HL-60 (cell line): ENCODE results near the gene ALG8.

Experiments
- DNase-seq, 2 experiments: peaks; one replicate each; pipeline ENCODE4 v3.0.0-alpha.2; 2010 to 2020; ENCODE audit warnings: low read depth in 1 of 2, low spot score in 1 of 2
- H3K27ac ChIP-seq: fragments of 250-450 bp; sonication (Bioruptor Pico); replicated peaks from 2 replicates; pipeline ENCODE4 v1.5.1; 2020; ENCODE audit warnings: mild to moderate bottlenecking, moderate library complexity
- H3K27me3 ChIP-seq: fragments of 250-450 bp; sonication (Bioruptor Pico); 2 replicates; pipeline ENCODE4 v1.5.1; 2021; ENCODE audit warnings: mild to moderate bottlenecking, moderate library complexity; ENCODE audit not compliant: insufficient read depth, poor library complexity, severe bottlenecking
- H3K4me3 ChIP-seq: replicated peaks from 2 replicates; pipeline ENCODE4 v1.5.1; 2011; ENCODE audit warnings: mild to moderate bottlenecking, control low read depth, low read length; ENCODE audit not compliant: insufficient read depth
- CTCF ChIP-seq: IDR thresholded peaks from one replicate; pipeline ENCODE4 v1.5.1; 2011; ENCODE audit warnings: low read length, control low read depth, inconsistent platforms; ENCODE audit not compliant: insufficient read depth
- GABPA ChIP-seq: IDR thresholded peaks from 2 replicates; pipeline ENCODE4 v1.6.1; 2012; ENCODE audit warnings: low read depth
- POLR2AphosphoS5 ChIP-seq: IDR thresholded peaks from 2 replicates; pipeline ENCODE4 v1.6.1; 2012; ENCODE audit warnings: low read depth
- REST ChIP-seq: IDR thresholded peaks from 2 replicates; pipeline ENCODE4 v1.6.1; 2012; ENCODE audit warnings: low read depth; ENCODE audit not compliant: insufficient replicate concordance
- SPI1 ChIP-seq: IDR thresholded peaks from 2 replicates; pipeline ENCODE4 v1.6.1; 2012; ENCODE audit warnings: low read depth, mild to moderate bottlenecking, borderline replicate concordance

Gene ALG8

GRCh38 chr11:78150346-78150745, 10.9 kb upstream of the ALG8 start:
- Histone ChIP-seq H3K4me3 (no peak overlapping the region), H3K27me3 (no peaks in the 10 kb centered on the region), H3K27ac (no peak overlapping the region)
- TF ChIP-seq POLR2AphosphoS5 (no peak), CTCF (no peak), GABPA (no peak)
- no peak for DNase-seq

GRCh38 chr11:78149646-78150045, 10.2 kb upstream of the ALG8 start:
- no peaks in the 10 kb centered on the region for H3K27me3 ChIP-seq
- DNase-seq = no peak
- H3K27ac ChIP-seq = no peak overlapping the region
- TF ChIP-seq SPI1 = no peak
- TF ChIP-seq GABPA = no peak
- no peak for TF ChIP-seq POLR2AphosphoS5
- TF ChIP-seq REST = no peak
- TF ChIP-seq CTCF = no peak
- H3K4me3 ChIP-seq = no peak overlapping the region

GRCh38 chr11:78147807-78148206, 8.4 kb upstream of the ALG8 start:
- Histone ChIP-seq H3K4me3 (no peak overlapping the region), H3K27ac (no peak overlapping the region), H3K27me3 (no peaks in the 10 kb centered on the region)
- no peak for TF ChIP-seq POLR2AphosphoS5
- TF ChIP-seq REST = no peak
- TF ChIP-seq SPI1 = no peak
- DNase-seq = no peak

GRCh38 chr11:78145511-78146025, 6.1 kb upstream of the ALG8 start:
- TF ChIP-seq CTCF (no peak), REST (no peak), GABPA (no peak), POLR2AphosphoS5 (no peak), SPI1 (no peak)
- Histone ChIP-seq H3K4me3 (no peak overlapping the region), H3K27me3 (no peaks in the 10 kb centered on the region), H3K27ac (no peak overlapping the region)
- no peak for DNase-seq
